ENCODE data around the gene EGFL7. TPM values are rescaled to one million over a fixed set of nuclear protein-coding genes. Genes with fewer than 3 reads are reported as not detected.

Gene EGFL7
- total RNA-seq, 1 experiment from 2014 or later = 54.6 TPM

GRCh38 chr9:136693135-136693489, 30.4 kb downstream of the EGFL7 start:
- no peak for DNase-seq (ENCODE audit: low spot score)
- Mint-ChIP-seq H3K27ac (no peak overlapping the region), H3K36me3 (no peaks in the 10 kb centered on the region), H3K9me3 (no peaks in the 10 kb centered on the region), H3K4me3 (no peak overlapping the region), H3K27me3 (ENCODE audit: low read depth) (no peaks in the 10 kb centered on the region; the same call in 1 of the 2 replicates), H3K4me1 (peaks cover 14% of the 10 kb centered on the region)
- CTCF ChIA-PET = interaction anchor here (0.9 to 4.9 kb wide), 9 partner anchors 10 to 208 kb away, joined by 3 to 44 read pairs (median 5); no protein-coding TSS in a partner anchor
- POLR2A ChIA-PET = no interaction called here
- ATAC-seq = no peak
- TF ChIP-seq ATF3 (CRISPR knock-in tag; conservative IDR thresholded peaks at IDR 0.05) (no peak), TEAD1 (CRISPR knock-in tag; IDR thresholded peaks at IDR 0.05) (no peak)

- Mint-ChIP-seq H3K4me1 (peaks cover 10% of the 10 kb centered on the region), H3K4me3 (no peak overlapping the region), H3K36me3 (no peaks in the 10 kb centered on the region), H3K27me3 (ENCODE audit: low read depth) (no peaks in the 10 kb centered on the region), H3K27ac (no peak overlapping the region), H3K9me3 (no peaks in the 10 kb centered on the region)
- no peak for DNase-seq (ENCODE audit: low spot score)
- TF ChIP-seq STAT6 (CRISPR knock-in tag; conservative IDR thresholded peaks at IDR 0.05; ENCODE audit: low read depth) (no peak), GABPB1 (CRISPR knock-in tag; IDR thresholded peaks at IDR 0.05) (0 out of 2 replicates have a peak, but pooled peaks have one; percentile 27), SMAD4 (CRISPR knock-in tag; IDR thresholded peaks at IDR 0.05) (no peak), NR2C2 (CRISPR knock-in tag; IDR thresholded peaks at IDR 0.05) (no peak), ZNF416 (CRISPR knock-in tag; IDR thresholded peaks at IDR 0.05) (no peak), TCF7 (CRISPR knock-in tag; IDR thresholded peaks at IDR 0.05; ENCODE audit: low read depth) (no peak), E2F4 (CRISPR knock-in tag; IDR thresholded peaks at IDR 0.05; ENCODE audit: borderline replicate concordance, low read depth) (no peak), NR1H2 (CRISPR knock-in tag; IDR thresholded peaks at IDR 0.05) (no peak), ZNF532 (CRISPR knock-in tag; IDR thresholded peaks at IDR 0.05; ENCODE audit: borderline replicate concordance) (no peak)
- ChIA-PET POLR2A (interaction anchor here (0.6 kb wide), 1 partner anchor 18 kb away, joined by 3 read pairs; no protein-coding TSS in a partner anchor), CTCF (interaction anchor here (0.8 to 4.9 kb wide), 14 partner anchors 11 to 354 kb away, joined by 3 to 44 read pairs (median 4); no protein-coding TSS in a partner anchor)
- peak; percentile 7; the same call in 1 of the 2 replicates for ATAC-seq
Observed at GRCh38 chr9:136693490-136694162, 30.9 kb downstream of the EGFL7 start.
